ENCODE data around the gene SLC34A1. TPM values are rescaled to one million over a fixed set of nuclear protein-coding genes. Genes with fewer than 3 reads are reported as not detected.
A peak's percentile ranks its signal among the peaks of the same experiment; 100 is the strongest.

The SLC34A1 gene
- total and polyA plus RNA-seq, 2 of the 13 experiments (the other 11 are each of a cell fraction or from before 2014, with no cell fraction given), result 0.03 to 0.20 TPM

DNA sequence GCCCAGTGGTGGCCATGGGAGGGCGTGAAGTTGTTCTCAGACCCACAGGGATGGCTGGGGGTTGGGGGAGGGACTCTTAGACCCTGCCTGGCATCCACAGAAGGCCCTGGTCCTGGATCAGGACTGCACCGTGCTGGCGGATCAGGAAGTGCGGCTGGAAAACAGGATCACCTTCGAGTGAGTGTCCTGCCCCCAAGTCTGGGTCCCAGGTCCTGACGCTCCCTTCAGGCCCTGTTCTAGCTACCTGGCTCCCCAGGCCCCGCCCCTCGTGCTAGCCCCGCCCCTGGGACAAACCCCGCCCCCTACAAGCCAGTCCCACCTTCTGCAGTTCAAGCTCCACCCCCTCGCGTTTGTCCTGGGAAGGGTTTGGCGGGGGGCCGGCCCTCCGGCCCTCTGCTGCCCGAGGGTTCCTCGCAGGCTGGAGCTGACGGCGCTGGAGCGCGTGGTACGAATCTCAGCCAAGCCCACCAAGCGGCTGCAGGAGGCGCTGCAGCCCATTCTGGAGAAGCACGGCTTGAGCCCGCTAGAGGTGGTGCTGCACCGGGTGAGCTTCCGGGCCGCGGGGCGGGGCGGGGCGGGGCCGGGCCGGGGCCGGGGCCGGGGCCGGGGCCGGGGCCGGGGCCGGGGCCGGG, 13.6 kb upstream of the SLC34A1 start (continued):
- TF ChIP-seq KDM5A (IDR thresholded peaks at IDR 0.05; ENCODE audit: borderline replicate concordance, low read length) (no peak), ZNF205 (CRISPR knock-in tag; IDR thresholded peaks at IDR 0.05) (no peak; the same call in 1 of the 2 replicates), U2AF1 (optimal IDR thresholded peaks at IDR 0.05; ENCODE audit: low read depth, low read length) (no peak), POLR2AphosphoS2 (IDR thresholded peaks at IDR 0.05; ENCODE audit: low read depth, low read length) (no peak), ZNF234 (CRISPR knock-in tag; conservative IDR thresholded peaks at IDR 0.05) (no peak), ZNF850 (CRISPR knock-in tag; conservative IDR thresholded peaks at IDR 0.05) (no peak), SRF (IDR thresholded peaks at IDR 0.05; ENCODE audit: low read depth, low read length) (no peak), KLF16 (CRISPR knock-in tag; IDR thresholded peaks at IDR 0.05) (peak in 1 of 2 experiments; percentile 80; a peak in 2 of 4 replicates), KLF6 (CRISPR knock-in tag; IDR thresholded peaks at IDR 0.05) (peak; percentile 52; the same call in 1 of the 2 replicates), NFKB2 (CRISPR knock-in tag; IDR thresholded peaks at IDR 0.05; ENCODE audit: borderline replicate concordance) (peak; percentile 36; the same call in 1 of the 2 replicates), NPAS2 (CRISPR knock-in tag; IDR thresholded peaks at IDR 0.05; ENCODE audit: borderline replicate concordance) (no peak), ZNF7 (CRISPR knock-in tag; IDR thresholded peaks at IDR 0.05) (no peak), DR1 (CRISPR knock-in tag; IDR thresholded peaks at IDR 0.05) (no peak), AGO1 (IDR thresholded peaks at IDR 0.05; ENCODE audit: low read depth, low read length, poor library complexity, severe bottlenecking) (no peak), ZNF530 (CRISPR knock-in tag; IDR thresholded peaks at IDR 0.05; ENCODE audit: low read depth) (no peak), ETV5 (CRISPR knock-in tag; IDR thresholded peaks at IDR 0.05; ENCODE audit: borderline replicate concordance) (peak; percentile 74), FOXM1 (CRISPR knock-in tag; IDR thresholded peaks at IDR 0.05) (no peak), NFYC (CRISPR knock-in tag; IDR thresholded peaks at IDR 0.05) (peak; percentile 29; the same call in 1 of the 2 replicates)
- TF ChIP-seq, protein P1, sequence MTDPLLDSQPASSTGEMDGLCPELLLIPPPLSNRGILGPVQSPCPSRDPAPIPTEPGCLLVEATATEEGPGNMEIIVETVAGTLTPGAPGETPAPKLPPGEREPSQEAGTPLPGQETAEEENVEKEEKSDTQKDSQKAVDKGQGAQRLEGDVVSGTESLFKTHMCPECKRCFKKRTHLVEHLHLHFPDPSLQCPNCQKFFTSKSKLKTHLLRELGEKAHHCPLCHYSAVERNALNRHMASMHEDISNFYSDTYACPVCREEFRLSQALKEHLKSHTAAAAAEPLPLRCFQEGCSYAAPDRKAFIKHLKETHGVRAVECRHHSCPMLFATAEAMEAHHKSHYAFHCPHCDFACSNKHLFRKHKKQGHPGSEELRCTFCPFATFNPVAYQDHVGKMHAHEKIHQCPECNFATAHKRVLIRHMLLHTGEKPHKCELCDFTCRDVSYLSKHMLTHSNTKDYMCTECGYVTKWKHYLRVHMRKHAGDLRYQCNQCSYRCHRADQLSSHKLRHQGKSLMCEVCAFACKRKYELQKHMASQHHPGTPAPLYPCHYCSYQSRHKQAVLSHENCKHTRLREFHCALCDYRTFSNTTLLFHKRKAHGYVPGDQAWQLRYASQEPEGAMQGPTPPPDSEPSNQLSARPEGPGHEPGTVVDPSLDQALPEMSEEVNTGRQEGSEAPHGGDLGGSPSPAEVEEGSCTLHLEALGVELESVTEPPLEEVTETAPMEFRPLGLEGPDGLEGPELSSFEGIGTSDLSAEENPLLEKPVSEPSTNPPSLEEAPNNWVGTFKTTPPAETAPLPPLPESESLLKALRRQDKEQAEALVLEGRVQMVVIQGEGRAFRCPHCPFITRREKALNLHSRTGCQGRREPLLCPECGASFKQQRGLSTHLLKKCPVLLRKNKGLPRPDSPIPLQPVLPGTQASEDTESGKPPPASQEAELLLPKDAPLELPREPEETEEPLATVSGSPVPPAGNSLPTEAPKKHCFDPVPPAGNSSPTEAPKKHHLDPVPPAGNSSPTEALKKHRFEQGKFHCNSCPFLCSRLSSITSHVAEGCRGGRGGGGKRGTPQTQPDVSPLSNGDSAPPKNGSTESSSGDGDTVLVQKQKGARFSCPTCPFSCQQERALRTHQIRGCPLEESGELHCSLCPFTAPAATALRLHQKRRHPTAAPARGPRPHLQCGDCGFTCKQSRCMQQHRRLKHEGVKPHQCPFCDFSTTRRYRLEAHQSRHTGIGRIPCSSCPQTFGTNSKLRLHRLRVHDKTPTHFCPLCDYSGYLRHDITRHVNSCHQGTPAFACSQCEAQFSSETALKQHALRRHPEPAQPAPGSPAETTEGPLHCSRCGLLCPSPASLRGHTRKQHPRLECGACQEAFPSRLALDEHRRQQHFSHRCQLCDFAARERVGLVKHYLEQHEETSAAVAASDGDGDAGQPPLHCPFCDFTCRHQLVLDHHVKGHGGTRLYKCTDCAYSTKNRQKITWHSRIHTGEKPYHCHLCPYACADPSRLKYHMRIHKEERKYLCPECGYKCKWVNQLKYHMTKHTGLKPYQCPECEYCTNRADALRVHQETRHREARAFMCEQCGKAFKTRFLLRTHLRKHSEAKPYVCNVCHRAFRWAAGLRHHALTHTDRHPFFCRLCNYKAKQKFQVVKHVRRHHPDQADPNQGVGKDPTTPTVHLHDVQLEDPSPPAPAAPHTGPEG (CRISPR knock-in tag; IDR thresholded peaks at IDR 0.05), result no peak
- TF ChIP-seq, protein P2, sequence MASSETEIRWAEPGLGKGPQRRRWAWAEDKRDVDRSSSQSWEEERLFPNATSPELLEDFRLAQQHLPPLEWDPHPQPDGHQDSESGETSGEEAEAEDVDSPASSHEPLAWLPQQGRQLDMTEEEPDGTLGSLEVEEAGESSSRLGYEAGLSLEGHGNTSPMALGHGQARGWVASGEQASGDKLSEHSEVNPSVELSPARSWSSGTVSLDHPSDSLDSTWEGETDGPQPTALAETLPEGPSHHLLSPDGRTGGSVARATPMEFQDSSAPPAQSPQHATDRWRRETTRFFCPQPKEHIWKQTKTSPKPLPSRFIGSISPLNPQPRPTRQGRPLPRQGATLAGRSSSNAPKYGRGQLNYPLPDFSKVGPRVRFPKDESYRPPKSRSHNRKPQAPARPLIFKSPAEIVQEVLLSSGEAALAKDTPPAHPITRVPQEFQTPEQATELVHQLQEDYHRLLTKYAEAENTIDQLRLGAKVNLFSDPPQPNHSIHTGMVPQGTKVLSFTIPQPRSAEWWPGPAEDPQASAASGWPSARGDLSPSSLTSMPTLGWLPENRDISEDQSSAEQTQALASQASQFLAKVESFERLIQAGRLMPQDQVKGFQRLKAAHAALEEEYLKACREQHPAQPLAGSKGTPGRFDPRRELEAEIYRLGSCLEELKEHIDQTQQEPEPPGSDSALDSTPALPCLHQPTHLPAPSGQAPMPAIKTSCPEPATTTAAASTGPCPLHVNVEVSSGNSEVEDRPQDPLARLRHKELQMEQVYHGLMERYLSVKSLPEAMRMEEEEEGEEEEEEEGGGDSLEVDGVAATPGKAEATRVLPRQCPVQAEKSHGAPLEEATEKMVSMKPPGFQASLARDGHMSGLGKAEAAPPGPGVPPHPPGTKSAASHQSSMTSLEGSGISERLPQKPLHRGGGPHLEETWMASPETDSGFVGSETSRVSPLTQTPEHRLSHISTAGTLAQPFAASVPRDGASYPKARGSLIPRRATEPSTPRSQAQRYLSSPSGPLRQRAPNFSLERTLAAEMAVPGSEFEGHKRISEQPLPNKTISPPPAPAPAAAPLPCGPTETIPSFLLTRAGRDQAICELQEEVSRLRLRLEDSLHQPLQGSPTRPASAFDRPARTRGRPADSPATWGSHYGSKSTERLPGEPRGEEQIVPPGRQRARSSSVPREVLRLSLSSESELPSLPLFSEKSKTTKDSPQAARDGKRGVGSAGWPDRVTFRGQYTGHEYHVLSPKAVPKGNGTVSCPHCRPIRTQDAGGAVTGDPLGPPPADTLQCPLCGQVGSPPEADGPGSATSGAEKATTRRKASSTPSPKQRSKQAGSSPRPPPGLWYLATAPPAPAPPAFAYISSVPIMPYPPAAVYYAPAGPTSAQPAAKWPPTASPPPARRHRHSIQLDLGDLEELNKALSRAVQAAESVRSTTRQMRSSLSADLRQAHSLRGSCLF (CRISPR knock-in tag; IDR thresholded peaks at IDR 0.05; ENCODE audit: borderline replicate concordance), result no peak
